WERI-Rb-1 (cell line): Measurements from ENCODE around the gene KANSL1.

ENCODE experiments used
- DNase-seq: peaks from one replicate; pipeline ENCODE4 v3.0.0-alpha.2; 2020
- H3K27ac ChIP-seq: fragments of 250-450 bp; sonication (Bioruptor Pico); 2 replicates; pipeline ENCODE4 v1.5.1; 2020; ENCODE audit warnings: mild to moderate bottlenecking, moderate library complexity
- H3K27me3 ChIP-seq: fragments of 250-450 bp; sonication (Bioruptor Pico); 2 replicates; pipeline ENCODE4 v1.5.1; 2021; ENCODE audit warnings: mild to moderate bottlenecking, low read depth, moderate library complexity; ENCODE audit not compliant: insufficient read depth, severe bottlenecking
- H3K36me3 ChIP-seq: fragments of 250-450 bp; sonication (Bioruptor Pico); 2 replicates; pipeline ENCODE4 v1.5.1; 2020; ENCODE audit warnings: mild to moderate bottlenecking, moderate library complexity
- H3K4me3 ChIP-seq: 2 replicates; pipeline ENCODE4 v1.5.1; 2011; ENCODE audit warnings: low read depth, mild to moderate bottlenecking, control low read depth, low read length
- H3K9me3 ChIP-seq: fragments of 250-450 bp; sonication (Bioruptor Pico); 2 replicates; pipeline ENCODE4 v1.5.1; 2021; ENCODE audit warnings: mild to moderate bottlenecking, moderate library complexity; ENCODE audit not compliant: severe bottlenecking
- TF ChIP-seq, protein P1 (sequence below): IDR thresholded peaks from 2 replicates; pipeline ENCODE4 v1.5.1; 2011; ENCODE audit warnings: low read depth, mild to moderate bottlenecking, control low read depth, inconsistent platforms, low read length

The KANSL1 gene

DNA sequence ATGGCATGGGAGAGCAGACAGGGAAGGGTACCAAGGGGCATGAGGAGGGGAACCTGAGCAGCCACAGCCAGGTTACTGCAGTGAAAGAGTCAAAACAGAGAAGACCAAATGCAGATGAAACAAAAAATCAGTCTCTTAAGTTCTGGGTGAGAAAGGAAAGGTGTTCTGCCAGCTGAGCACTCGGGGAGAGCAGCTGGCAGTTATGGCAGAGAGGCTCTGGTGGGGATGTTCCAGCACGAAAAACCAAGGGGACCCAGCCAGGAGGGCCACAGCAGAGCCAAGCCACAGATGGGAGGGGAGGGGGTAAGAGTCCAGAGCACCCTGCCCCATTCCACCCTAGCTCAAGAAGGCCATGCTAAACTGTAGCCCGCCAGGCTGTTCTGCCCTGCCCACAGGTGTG lies 162.5 kb downstream of the KANSL1 start:
- Histone ChIP-seq H3K36me3 (peaks cover 83% of the 10 kb centered on the region), H3K9me3 (no peaks in the 10 kb centered on the region), H3K27ac (no peak overlapping the region), H3K4me3 (no peak overlapping the region), H3K27me3 (no peaks in the 10 kb centered on the region)
- no peak for DNase-seq
- TF ChIP-seq, protein P1, sequence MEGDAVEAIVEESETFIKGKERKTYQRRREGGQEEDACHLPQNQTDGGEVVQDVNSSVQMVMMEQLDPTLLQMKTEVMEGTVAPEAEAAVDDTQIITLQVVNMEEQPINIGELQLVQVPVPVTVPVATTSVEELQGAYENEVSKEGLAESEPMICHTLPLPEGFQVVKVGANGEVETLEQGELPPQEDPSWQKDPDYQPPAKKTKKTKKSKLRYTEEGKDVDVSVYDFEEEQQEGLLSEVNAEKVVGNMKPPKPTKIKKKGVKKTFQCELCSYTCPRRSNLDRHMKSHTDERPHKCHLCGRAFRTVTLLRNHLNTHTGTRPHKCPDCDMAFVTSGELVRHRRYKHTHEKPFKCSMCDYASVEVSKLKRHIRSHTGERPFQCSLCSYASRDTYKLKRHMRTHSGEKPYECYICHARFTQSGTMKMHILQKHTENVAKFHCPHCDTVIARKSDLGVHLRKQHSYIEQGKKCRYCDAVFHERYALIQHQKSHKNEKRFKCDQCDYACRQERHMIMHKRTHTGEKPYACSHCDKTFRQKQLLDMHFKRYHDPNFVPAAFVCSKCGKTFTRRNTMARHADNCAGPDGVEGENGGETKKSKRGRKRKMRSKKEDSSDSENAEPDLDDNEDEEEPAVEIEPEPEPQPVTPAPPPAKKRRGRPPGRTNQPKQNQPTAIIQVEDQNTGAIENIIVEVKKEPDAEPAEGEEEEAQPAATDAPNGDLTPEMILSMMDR = no peak

DNA sequence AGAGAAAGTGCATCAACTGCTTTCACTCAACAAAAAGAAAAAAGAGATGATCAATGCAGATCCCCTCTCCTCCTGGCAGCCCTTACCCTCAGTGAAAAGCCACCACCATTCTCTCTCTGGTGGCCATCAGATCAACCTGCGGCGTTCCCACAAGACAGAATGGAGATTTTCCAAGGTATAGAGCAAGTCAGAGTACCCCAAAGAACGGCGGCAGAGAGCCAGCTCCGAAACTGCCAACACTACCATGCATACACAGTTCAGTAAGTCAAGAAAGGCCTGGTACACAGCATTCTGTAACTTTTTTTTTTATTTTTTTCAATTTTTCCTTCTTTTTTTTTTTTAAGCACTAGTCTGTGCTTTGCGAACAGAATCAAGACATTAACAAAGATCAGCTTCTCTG lies 163.6 kb downstream of the KANSL1 start:
- Histone ChIP-seq H3K36me3 (peaks cover 76% of the 10 kb centered on the region), H3K27me3 (no peaks in the 10 kb centered on the region), H3K9me3 (no peaks in the 10 kb centered on the region), H3K27ac (no peak overlapping the region), H3K4me3 (no peak overlapping the region)
- no peak for DNase-seq
- TF ChIP-seq, protein P1 = no peak

DNA sequence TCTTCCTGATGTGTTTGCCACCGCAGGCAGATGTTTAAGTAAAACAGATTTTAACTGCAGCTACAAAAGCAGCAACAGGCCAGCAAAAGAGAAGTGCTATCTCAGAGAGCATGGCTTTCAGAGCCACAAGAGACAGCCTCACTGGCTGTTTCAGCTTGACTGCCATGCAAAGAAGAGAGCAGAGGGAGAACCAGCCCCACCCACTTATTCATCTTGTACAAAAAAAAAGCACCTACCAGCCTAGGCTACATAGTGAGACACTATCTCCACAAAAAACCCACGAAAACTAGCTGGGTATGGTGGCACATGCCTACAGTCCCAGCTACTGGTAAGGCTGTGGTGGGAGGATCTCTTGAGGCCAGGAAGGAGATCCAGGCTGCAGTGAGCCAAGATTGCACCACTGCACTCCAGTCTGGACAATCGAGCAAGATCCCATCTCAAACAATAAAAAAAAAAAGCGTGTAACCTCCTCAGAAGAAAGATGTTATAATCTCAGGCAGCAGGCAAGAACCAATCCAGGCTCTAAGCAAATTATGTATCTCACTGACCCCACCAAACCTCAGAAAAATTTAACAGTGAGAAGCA lies 164.2 kb downstream of the KANSL1 start:
- Histone ChIP-seq H3K9me3 (no peaks in the 10 kb centered on the region), H3K27ac (no peak overlapping the region), H3K4me3 (no peak overlapping the region), H3K27me3 (no peaks in the 10 kb centered on the region), H3K36me3 (peaks cover 71% of the 10 kb centered on the region)
- no peak for DNase-seq
- TF ChIP-seq, protein P1 = no peak

DNA sequence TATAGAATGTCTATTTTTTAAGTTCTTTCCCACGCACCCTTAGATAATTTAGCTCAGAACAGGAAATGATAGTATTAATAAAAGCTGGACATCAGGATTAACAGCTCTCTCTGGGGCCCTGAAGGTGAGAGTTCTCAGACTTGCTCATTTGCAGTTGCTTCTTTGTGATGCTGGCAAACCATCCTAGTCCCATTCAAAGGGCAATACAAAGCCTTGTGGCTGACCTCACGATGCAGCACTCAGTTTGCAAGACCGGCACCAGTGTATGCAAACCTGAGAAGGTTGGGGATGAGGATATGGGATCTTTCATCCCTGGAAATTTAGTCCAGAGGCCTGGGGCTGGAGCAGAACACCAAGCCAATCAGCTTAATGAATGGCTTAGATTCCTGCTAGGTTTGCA lies 164.9 kb downstream of the KANSL1 start:
- no peak for DNase-seq
- TF ChIP-seq, protein P1 = no peak
- Histone ChIP-seq H3K27ac (no peak overlapping the region), H3K9me3 (no peaks in the 10 kb centered on the region), H3K27me3 (no peaks in the 10 kb centered on the region), H3K36me3 (peaks cover 64% of the 10 kb centered on the region), H3K4me3 (no peak overlapping the region)

DNA sequence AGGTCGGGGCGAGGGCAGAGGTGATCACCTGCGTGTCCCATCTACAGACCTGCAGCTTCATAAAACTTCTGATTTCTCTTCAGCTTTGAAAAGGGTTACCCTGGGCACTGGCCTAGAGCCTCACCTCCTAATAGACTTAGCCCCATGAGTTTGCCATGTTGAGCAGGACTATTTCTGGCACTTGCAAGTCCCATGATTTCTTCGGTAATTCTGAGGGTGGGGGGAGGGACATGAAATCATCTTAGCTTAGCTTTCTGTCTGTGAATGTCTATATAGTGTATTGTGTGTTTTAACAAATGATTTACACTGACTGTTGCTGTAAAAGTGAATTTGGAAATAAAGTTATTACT lies 165.3 kb downstream of the KANSL1 start:
- no peak overlapping the region for H3K4me3 ChIP-seq
- H3K36me3 ChIP-seq = peaks cover 59% of the 10 kb centered on the region

More for the DNA sequence above, 165.3 kb downstream of the KANSL1 start:
- H3K27me3 ChIP-seq = no peaks in the 10 kb centered on the region
- no peaks in the 10 kb centered on the region for H3K9me3 ChIP-seq
- no peak for DNase-seq
- no peak overlapping the region for H3K27ac ChIP-seq
- TF ChIP-seq, protein P1 = no peak
